Right renal cortex interstitium (tissue), 3 donors: ENCODE results near the gene CD302. TPM values are rescaled to one million over a fixed set of nuclear protein-coding genes. Genes with fewer than 3 reads are reported as not detected.
"Not testable (repeated sequence)": the region's sequence is repeated elsewhere in the genome, so short reads cannot be mapped to it uniquely, and the experiment has no call there.

Source experiments
- DNase-seq, 3 donors: peaks; one replicate each; pipeline ENCODE4 v3.0.0-alpha.2; 2013; ENCODE audit warnings: low read depth in 3 of 3, low spot score in 2 of 3
- polyA plus RNA-seq, 3 donors: library from polyadenylated mRNA; unstranded; fragments of 120-200 nt; gene quantifications; one replicate each; pipeline ENCODE4 v1.2.1, GENCODE V29; 2013; ENCODE audit not compliant: insufficient read length in 3 of 3

The CD302 gene
- polyA plus RNA-seq: 10 to 100 TPM; 13.4 to 15.9 (median 14.0) TPM

GRCh38 chr2:159797543-159798375 lies at the start of gene CD302:
Gene CD302 (minus strand): TSS chr2:159798208. CDS start chr2:159798198, 10 bp downstream.
- DNase-seq: peak in 2 of 3 donors; percentile 25 to 27

GRCh38 chr2:159846564-159846963 lies 48.6 kb upstream of the CD302 start:
- no peak for DNase-seq

GRCh38 chr2:159840616-159841015 lies 42.6 kb upstream of the CD302 start:
- no peak for DNase-seq

GRCh38 chr2:159832858-159833257 lies 34.9 kb upstream of the CD302 start:
- no peak for DNase-seq

GRCh38 chr2:159832026-159832425 lies 34.0 kb upstream of the CD302 start:
- no peak for DNase-seq

- DNase-seq: no peak
Measured at GRCh38 chr2:159829376-159829775, 31.4 kb upstream of the CD302 start.

GRCh38 chr2:159828738-159829137 lies 30.7 kb upstream of the CD302 start:
- DNase-seq: no peak

GRCh38 chr2:159822478-159822833 lies 24.4 kb upstream of the CD302 start:
- not testable (repeated sequence) for DNase-seq

GRCh38 chr2:159821775-159822477 lies 23.9 kb upstream of the CD302 start:
- DNase-seq: not testable (repeated sequence)

- DNase-seq: no peak
Measured at GRCh38 chr2:159818940-159819339, 20.9 kb upstream of the CD302 start.

- DNase-seq: no peak
Measured at GRCh38 chr2:159817283-159817682, 19.3 kb upstream of the CD302 start.

- DNase-seq: no peak
Measured at GRCh38 chr2:159811232-159811631, 13.2 kb upstream of the CD302 start.

- DNase-seq: no peak
Measured at GRCh38 chr2:159808032-159808425, 10.0 kb upstream of the CD302 start.

GRCh38 chr2:159807183-159808031 lies 9.4 kb upstream of the CD302 start:
- DNase-seq: no peak

GRCh38 chr2:159804941-159805340 lies 6.9 kb upstream of the CD302 start:
- no peak for DNase-seq

- DNase-seq: no peak
Measured at GRCh38 chr2:159803235-159803962, 5.4 kb upstream of the CD302 start.

GRCh38 chr2:159802673-159803072 lies 4.7 kb upstream of the CD302 start:
- DNase-seq: no peak

- DNase-seq: no peak
Measured at GRCh38 chr2:159799833-159800232, 1.8 kb upstream of the CD302 start.

GRCh38 chr2:159798376-159798725 lies 343 bp upstream of the CD302 start:
- no peak for DNase-seq

GRCh38 chr2:159797225-159797542 lies 824 bp downstream of the CD302 start:
- no peak for DNase-seq
